Retinal pigment epithelial cell (primary cell): ENCODE measurements around the gene KANK3.
"Not testable (repeated sequence)": the region's sequence is repeated elsewhere in the genome, so short reads cannot be mapped to it uniquely, and the experiment has no call there.

Experiments
- DNase-seq: peaks from one replicate; pipeline ENCODE4 v3.0.0-alpha.2; 2010; ENCODE audit warnings: low read depth
- H3K4me3 ChIP-seq: 2 replicates; pipeline ENCODE4 v1.5.1; 2011; ENCODE audit warnings: mild to moderate bottlenecking, low read length, control low read depth, moderate library complexity
- TF ChIP-seq, protein P1 (sequence below): conservative IDR thresholded peaks from 2 replicates; pipeline ENCODE4 v1.5.1; 2011; ENCODE audit warnings: low read depth, low read length, control low read depth, inconsistent platforms

Gene KANK3

DNA sequence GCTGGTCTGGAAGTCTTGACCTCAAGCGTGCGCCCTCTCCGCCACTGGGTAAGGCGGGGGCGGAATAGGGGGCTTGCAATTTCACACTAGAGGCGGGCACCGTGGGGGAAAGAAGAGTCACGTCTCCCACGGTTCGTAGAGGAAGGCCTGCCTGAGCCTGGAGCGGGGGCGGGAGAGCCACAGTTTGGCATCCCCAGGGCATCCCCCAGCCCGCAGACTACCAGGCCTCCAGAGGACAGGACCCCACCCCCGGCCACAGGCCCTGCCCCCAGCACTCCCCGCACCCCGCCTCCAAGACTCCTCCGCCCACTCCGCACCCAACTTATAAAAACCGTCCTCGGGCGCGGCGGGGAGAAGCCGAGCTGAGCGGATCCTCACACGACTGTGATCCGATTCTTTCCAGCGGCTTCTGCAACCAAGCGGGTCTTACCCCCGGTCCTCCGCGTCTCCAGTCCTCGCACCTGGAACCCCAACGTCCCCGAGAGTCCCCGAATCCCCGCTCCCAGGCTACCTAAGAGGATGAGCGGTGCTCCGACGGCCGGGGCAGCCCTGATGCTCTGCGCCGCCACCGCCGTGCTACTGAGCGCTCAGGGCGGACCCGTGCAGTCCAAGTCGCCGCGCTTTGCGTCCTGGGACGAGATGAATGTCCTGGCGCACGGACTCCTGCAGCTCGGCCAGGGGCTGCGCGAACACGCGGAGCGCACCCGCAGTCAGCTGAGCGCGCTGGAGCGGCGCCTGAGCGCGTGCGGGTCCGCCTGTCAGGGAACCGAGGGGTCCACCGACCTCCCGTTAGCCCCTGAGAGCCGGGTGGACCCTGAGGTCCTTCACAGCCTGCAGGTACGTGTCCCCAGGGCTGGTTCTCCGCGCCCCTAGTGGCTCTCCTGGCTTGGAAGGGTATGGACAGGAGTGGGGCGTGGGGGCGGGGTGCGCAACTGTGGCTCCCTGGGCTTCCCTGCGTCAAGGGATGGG, 21.0 kb upstream of the KANK3 start, which contains the start of gene ANGPTL4:
ANGPTL4 (plus strand) TSS at position 353 of the 969 bp plus-strand sequence; CDS start at position 520, 167 bp downstream.
- TF ChIP-seq, protein P1, sequence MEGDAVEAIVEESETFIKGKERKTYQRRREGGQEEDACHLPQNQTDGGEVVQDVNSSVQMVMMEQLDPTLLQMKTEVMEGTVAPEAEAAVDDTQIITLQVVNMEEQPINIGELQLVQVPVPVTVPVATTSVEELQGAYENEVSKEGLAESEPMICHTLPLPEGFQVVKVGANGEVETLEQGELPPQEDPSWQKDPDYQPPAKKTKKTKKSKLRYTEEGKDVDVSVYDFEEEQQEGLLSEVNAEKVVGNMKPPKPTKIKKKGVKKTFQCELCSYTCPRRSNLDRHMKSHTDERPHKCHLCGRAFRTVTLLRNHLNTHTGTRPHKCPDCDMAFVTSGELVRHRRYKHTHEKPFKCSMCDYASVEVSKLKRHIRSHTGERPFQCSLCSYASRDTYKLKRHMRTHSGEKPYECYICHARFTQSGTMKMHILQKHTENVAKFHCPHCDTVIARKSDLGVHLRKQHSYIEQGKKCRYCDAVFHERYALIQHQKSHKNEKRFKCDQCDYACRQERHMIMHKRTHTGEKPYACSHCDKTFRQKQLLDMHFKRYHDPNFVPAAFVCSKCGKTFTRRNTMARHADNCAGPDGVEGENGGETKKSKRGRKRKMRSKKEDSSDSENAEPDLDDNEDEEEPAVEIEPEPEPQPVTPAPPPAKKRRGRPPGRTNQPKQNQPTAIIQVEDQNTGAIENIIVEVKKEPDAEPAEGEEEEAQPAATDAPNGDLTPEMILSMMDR, result peak; percentile 19
- no peak for DNase-seq
- peak within 1 kb of the TSS; percentile 51 for H3K4me3 ChIP-seq

DNA sequence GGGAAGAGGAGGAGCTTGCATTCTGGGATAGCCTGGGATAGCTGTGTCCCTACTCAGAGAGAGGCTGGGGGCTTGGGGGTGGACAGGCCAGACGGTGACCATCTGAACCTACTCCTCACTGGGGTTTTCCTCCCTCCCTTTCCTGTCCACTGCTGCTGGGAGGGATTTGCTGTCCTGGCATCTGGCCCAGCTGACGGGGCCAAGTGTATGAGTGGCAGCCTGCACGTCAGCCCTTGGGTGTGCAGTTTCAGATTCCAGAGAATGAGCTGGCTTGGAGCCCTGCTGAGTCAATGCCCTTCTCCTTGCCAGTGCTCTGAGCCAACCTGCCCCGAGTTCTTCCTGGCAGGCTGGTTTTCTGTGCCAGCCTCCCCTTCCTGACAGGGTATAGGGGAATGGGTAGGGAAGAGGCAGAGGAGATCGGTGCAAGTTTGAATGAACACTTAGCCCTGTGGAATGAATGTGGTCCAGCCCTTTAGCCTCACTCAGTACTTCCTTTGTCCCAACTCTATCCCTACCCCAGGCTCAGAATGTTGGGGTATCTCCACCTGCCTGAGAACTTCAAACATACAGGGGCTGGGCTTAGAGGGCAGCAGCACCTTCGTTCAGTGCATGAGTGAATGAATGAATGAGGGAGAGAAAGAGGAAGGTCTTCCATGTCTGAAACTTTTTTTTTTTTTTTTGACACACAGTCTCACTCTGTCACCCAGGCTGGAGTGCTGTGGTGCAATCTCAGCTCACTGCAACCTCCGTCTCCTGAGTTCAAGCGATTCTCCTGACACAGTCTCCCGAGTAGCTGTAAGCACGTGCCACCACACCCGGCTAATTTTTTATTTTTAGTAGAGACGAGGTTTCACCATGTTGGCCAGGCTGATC, 19.1 kb upstream of the KANK3 start:
- TF ChIP-seq, protein P1, result no peak

DNA sequence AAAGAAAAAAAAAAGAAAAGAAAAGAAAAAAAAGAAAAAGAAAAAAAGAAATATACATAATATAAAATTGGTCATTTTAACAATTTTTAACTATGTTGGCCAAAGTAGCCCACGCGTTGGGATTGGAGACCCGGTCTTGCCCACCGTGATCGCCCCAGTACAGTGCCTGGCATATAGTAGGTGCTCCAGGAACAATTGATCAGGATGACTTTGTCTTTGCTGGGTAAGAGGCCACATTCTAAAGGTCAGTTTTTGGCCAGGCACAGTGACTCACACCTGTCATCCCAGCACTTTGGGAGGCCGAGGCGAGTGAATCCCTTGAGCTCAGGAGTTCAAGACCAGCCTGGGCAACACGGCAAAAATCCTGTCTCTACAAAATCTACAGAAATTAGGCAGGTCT, 17.1 kb upstream of the KANK3 start:
- DNase-seq, result no peak
- H3K4me3 ChIP-seq, result no peak overlapping the region
- TF ChIP-seq, protein P1, result no peak

More for the DNA sequence above, 19.1 kb upstream of the KANK3 start:
- peak; percentile 98 for DNase-seq
- no peak overlapping the region for H3K4me3 ChIP-seq

DNA sequence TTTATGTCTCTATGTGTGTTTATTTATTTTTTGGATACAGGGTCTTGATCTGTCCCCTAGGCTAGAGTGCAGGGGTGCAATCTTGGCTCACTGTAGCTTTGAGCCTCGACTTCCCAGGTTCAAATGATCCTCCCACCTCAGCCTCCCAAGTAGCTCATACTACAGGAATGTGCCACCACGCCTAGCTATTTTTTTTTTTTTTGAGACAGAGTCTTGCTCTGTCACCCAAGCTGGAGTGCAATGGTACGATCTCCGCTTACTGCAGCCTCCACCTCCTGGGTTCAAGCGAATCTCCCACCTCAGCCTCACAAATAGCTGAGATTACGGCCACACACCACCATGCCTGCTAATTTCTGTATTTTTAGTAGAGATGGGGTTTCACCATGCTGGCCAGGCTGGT, 15.9 kb upstream of the KANK3 start:
- no peak overlapping the region for H3K4me3 ChIP-seq
- DNase-seq, result no peak
- TF ChIP-seq, protein P1, result no peak

DNA sequence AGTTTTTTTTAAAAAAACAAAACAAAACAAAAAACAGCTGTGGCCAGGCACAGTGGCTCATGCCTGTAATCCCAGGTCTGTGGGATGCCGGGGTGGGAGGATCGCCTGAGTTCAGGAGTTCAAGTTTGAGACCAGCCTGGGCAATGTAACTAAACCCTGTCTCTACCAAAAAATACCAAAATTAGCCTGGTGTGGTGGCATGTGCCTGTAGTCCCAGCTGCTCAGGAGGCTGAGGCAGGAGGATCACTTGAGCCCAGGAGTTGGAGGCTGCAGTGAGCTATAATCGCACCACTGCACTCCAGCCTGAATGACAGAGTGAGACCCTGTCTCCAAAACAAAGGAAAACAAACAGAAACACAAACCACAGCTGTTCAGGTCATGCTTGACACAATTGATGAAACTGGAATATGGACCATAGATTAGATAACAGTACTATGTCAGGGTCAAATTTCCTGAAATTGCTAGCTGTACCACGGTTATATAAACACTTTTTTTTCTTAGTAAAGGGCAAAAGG, 14.0 kb upstream of the KANK3 start:
- no peak overlapping the region for H3K4me3 ChIP-seq
- no peak for DNase-seq
- TF ChIP-seq, protein P1, result no peak

DNA sequence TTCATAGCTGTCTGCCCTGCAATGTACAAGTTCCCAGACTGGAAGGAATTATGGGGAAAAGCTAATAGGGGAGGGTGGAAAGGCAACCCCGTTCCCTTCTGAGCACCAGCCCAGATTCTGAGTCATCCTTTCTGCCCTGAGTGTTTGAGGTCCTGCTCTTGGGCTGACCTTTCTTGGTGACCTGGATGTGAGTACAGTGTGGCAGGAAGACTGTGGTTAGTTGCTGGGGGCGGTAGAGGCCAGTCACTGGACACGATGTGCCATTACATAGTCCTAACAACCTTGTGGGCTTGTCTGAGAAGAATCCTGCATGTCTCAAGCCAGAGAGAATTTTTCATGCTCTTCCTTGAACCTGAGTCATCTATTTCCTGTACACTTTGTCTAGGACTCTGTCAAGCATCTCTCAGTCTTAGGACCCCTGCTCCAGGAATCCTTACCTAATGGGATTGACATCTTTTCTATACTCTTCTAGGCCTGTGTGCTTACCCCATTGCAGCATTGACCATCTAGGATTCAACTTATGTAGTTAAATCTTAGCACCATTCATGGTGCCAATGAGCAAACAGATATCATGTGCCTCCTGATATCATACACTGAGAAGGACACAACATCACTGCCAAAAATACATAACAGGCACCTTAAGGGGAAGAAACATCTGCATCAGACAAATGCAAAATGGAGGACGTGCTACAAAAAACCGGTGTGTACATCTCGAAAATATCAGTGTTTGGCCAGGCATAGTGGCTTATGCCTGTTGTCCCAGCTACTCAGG, 12.8 kb upstream of the KANK3 start:
- TF ChIP-seq, protein P1, result no peak
- peak; percentile 40 for DNase-seq
- no peak overlapping the region for H3K4me3 ChIP-seq

DNA sequence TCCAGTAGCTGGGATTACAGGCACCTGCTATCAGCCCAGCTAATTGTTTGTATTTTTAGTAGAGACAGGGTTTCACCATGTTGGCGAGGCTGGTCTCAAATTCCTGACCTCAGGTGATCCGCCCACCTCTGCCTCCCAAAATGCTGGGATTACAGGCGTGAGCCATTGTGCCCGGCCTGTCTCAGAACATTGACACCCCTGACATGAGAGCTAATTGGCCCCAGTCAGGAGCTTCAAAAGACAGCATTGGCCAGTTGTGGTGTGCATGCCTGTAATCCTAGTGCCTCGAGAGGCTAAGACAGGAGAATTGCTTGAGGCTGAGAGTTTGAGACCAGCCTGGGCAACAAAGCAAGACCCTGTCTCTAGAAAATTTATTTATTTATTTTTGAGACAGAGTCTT, 9.8 kb upstream of the KANK3 start:
- H3K4me3 ChIP-seq, DNase-seq: not testable (repeated sequence)
